ENCODE measurements around the gene ERCC1. TPM values are rescaled to one million over a fixed set of nuclear protein-coding genes. Genes with fewer than 3 reads are reported as not detected.
A peak's percentile ranks its signal among the peaks of the same experiment; 100 is the strongest.

The ERCC1 gene
- total RNA-seq, 4 donors from 2014 or later: 39.9 to 69.3 (median 52.5) TPM

DNA sequence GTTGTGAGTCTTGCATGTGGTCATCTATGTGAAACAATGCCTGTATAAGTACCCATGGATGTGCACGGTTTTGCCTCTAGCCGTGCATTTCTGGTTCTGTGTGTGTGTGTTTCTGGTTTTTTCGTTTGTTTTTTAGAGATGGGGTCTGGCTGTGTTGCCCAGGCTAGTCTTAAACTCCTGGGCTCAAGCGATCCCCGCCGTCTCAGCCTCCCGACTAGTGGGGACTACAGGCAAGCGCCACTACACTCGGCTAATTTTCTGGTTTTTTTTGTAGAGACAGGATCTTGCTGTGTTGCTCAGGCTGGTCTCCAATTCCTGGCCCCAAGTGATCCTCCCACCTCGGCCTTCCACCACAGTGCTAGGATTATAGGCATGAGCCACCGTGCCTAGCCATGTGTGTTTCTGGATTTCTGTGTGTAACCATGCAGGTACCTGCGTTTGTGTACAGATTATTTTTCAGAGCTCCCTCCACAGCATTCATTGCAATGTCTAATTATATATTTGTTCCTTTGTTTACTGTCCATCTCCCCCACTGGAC lies 28.2 kb upstream of the ERCC1 start:
- no peaks in the 10 kb centered on the region for H3K9me3 ChIP-seq
- H3K4me1 ChIP-seq: peaks cover 15 to 56% (median 19%) of the 10 kb centered on the region in 4 donors
- H3K27me3 ChIP-seq: no peaks in the 10 kb centered on the region
- peak overlapping the region in 3 of 4 donors; percentile 81 to 91 (median 87) for H3K27ac ChIP-seq
- H3K4me3 ChIP-seq: peak overlapping the region in 1 of 4 donors; percentile 71
- DNase-seq: no peak
- no peaks in the 10 kb centered on the region for H3K36me3 ChIP-seq
- TF ChIP-seq, protein P1, sequence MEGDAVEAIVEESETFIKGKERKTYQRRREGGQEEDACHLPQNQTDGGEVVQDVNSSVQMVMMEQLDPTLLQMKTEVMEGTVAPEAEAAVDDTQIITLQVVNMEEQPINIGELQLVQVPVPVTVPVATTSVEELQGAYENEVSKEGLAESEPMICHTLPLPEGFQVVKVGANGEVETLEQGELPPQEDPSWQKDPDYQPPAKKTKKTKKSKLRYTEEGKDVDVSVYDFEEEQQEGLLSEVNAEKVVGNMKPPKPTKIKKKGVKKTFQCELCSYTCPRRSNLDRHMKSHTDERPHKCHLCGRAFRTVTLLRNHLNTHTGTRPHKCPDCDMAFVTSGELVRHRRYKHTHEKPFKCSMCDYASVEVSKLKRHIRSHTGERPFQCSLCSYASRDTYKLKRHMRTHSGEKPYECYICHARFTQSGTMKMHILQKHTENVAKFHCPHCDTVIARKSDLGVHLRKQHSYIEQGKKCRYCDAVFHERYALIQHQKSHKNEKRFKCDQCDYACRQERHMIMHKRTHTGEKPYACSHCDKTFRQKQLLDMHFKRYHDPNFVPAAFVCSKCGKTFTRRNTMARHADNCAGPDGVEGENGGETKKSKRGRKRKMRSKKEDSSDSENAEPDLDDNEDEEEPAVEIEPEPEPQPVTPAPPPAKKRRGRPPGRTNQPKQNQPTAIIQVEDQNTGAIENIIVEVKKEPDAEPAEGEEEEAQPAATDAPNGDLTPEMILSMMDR (IDR thresholded peaks at IDR 0.05): no peak
- no peak for TF ChIP-seq POLR2A (IDR thresholded peaks at IDR 0.05)

GRCh38 chr19:45451131-45451849 lies 27.6 kb upstream of the ERCC1 start:
- Histone ChIP-seq H3K27me3 (no peaks in the 10 kb centered on the region), H3K9me3 (no peaks in the 10 kb centered on the region), H3K27ac (peak overlapping the region; percentile 81 to 91 (median 89)), H3K4me1 (peaks cover 14 to 56% (median 19%) of the 10 kb centered on the region in 4 donors), H3K4me3 (peak overlapping the region; percentile 61 to 79 (median 67)), H3K36me3 (no peaks in the 10 kb centered on the region)
- TF ChIP-seq, protein P1 (IDR thresholded peaks at IDR 0.05): no peak
- no peak for TF ChIP-seq POLR2A (IDR thresholded peaks at IDR 0.05)
- peak; percentile 51 to 68 (median 63) for DNase-seq

DNA sequence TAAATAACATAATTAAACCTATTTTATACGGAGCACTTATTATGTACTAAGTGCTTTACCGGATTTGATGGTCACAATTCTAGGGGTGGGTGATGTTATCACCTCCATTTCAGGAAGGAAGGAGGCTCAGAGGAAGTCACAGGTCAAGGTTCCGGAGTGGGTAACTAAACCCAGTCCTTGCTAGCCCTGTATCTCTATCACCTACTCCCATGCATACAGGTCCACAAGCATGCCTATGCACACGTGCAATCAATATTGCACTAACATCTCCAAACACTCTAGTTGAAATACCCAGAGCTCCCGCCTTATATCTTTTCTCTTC lies 26.3 kb upstream of the ERCC1 start:
- no peak for TF ChIP-seq POLR2A (IDR thresholded peaks at IDR 0.05)
- TF ChIP-seq, protein P1 (IDR thresholded peaks at IDR 0.05): no peak
- no peak for DNase-seq
- Histone ChIP-seq H3K4me1 (peaks cover 7 to 46% (median 13%) of the 10 kb centered on the region in 4 donors), H3K36me3 (no peaks in the 10 kb centered on the region), H3K27ac (peak overlapping the region; percentile 81 to 91 (median 90)), H3K27me3 (no peaks in the 10 kb centered on the region), H3K4me3 (peak overlapping the region; percentile 61 to 79 (median 67)), H3K9me3 (no peaks in the 10 kb centered on the region)

DNA sequence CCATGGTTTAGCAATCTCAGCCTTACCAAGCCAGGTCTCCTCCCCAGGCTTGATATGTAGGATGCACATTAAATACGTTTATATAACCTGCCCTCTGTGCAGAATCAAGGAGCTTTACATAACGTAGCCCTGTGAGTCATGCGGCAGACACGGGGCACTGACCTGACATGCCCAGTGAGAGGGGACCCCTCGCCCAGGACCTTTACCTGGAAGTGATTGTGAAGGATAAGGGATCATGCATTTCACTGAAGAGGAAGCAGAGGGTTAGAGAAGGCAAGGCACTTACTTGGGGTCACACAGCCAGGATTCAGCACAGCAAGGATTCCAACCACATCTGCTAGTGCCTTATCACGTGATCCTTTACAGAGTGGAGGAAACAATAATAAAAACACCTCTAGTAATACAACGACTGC lies 25.2 kb upstream of the ERCC1 start:
- no peaks in the 10 kb centered on the region for H3K9me3 ChIP-seq
- peaks cover 10 to 52% (median 16%) of the 10 kb centered on the region in 4 donors for H3K4me1 ChIP-seq
- H3K4me3 ChIP-seq: no peak overlapping the region
- no peaks in the 10 kb centered on the region for H3K27me3 ChIP-seq
- peak in 2 of 3 donors; percentile 76 to 81 for DNase-seq
- H3K27ac ChIP-seq: peak overlapping the region in 3 of 4 donors; percentile 90 to 91 (median 91)
- no peaks in the 10 kb centered on the region for H3K36me3 ChIP-seq
- TF ChIP-seq, protein P1 (IDR thresholded peaks at IDR 0.05): no peak
- no peak for TF ChIP-seq POLR2A (IDR thresholded peaks at IDR 0.05)

GRCh38 chr19:45448425-45448756 lies 24.7 kb upstream of the ERCC1 start:
- no peaks in the 10 kb centered on the region for H3K36me3 ChIP-seq
- DNase-seq: no peak
- H3K4me1 ChIP-seq: peaks cover 10 to 52% (median 16%) of the 10 kb centered on the region in 4 donors
- TF ChIP-seq, protein P1 (IDR thresholded peaks at IDR 0.05): no peak
- TF ChIP-seq POLR2A (IDR thresholded peaks at IDR 0.05): no peak
- peak overlapping the region in 3 of 4 donors; percentile 49 to 91 (median 90) for H3K27ac ChIP-seq
- H3K9me3 ChIP-seq: no peaks in the 10 kb centered on the region
- no peaks in the 10 kb centered on the region for H3K27me3 ChIP-seq
- no peak overlapping the region for H3K4me3 ChIP-seq
